NCI-H2196 (cell line): ENCODE measurements around the gene PARD3.
"Not testable (repeated sequence)": the region's sequence is repeated elsewhere in the genome, so short reads cannot be mapped to it uniquely, and the experiment has no call there.

Experiments
- DNase-seq: peaks from one replicate; lab custom pipeline; 2025; ENCODE audit not compliant: unreplicated experiment; lab: John Stamatoyannopoulos, UW

Gene PARD3

GRCh38 chr10:34094961-34095360 lies 720.1 kb downstream of the PARD3 start:
- DNase-seq, result no peak

GRCh38 chr10:34094146-34094696 lies 720.9 kb downstream of the PARD3 start:
- no peak for DNase-seq

- no peak for DNase-seq
These were observed 722.2 kb downstream of the PARD3 start for GRCh38 chr10:34092891-34093290.

GRCh38 chr10:34091635-34092195 lies 723.4 kb downstream of the PARD3 start:
- no peak for DNase-seq

- no peak for DNase-seq
These were observed 725.8 kb downstream of the PARD3 start for GRCh38 chr10:34089253-34089652.

- no peak for DNase-seq
These were observed 726.8 kb downstream of the PARD3 start for GRCh38 chr10:34088208-34088794.

- DNase-seq, result no peak
These were observed 728.0 kb downstream of the PARD3 start for GRCh38 chr10:34087095-34087418.

- DNase-seq, result no peak
These were observed 731.5 kb downstream of the PARD3 start for GRCh38 chr10:34083567-34083966.

- DNase-seq, result no peak
These were observed 733.1 kb downstream of the PARD3 start for GRCh38 chr10:34081948-34082347.

- no peak for DNase-seq
These were observed 733.8 kb downstream of the PARD3 start for GRCh38 chr10:34081347-34081743.

- no peak for DNase-seq
These were observed 734.4 kb downstream of the PARD3 start for GRCh38 chr10:34080485-34081346.

- DNase-seq, result no peak
These were observed 735.2 kb downstream of the PARD3 start for GRCh38 chr10:34079702-34080484.

- DNase-seq, result no peak
These were observed 736.2 kb downstream of the PARD3 start for GRCh38 chr10:34078745-34079470.

GRCh38 chr10:34078017-34078744 lies 736.9 kb downstream of the PARD3 start:
- DNase-seq, result no peak

- DNase-seq, result no peak
These were observed 738.7 kb downstream of the PARD3 start for GRCh38 chr10:34076443-34076842.

GRCh38 chr10:34075254-34075926 lies 739.7 kb downstream of the PARD3 start:
- DNase-seq, result no peak

- DNase-seq, result no peak
These were observed 741.0 kb downstream of the PARD3 start for GRCh38 chr10:34074051-34074450.

GRCh38 chr10:34067741-34068140 lies 747.4 kb downstream of the PARD3 start:
- DNase-seq, result not testable (repeated sequence)

- DNase-seq, result no peak
These were observed 751.5 kb downstream of the PARD3 start for GRCh38 chr10:34063592-34063991.
